Right ventricle myocardium superior (tissue), 1 donor: ENCODE data around the gene POLDIP2. TPM values are rescaled to one million over a fixed set of nuclear protein-coding genes. Genes with fewer than 3 reads are reported as not detected.

ENCODE experiments used
- microRNA-seq: library from miRNA; unstranded; fragments of <30 nt; microRNA quantifications from one replicate; pipeline ENCODE4 v1.2.0, GENCODE V29; 2020
- total RNA-seq: library from RNA; stranded (reverse); fragmentation: NEBNext Ultra II Directional; extraction: Animal tissue kit (Norgen Biotek cat#: 25700); gene quantifications from one replicate; pipeline ENCODE4 v1.2.1, GENCODE V29; 2021
- donor health status: DM: no; HTN: yes; CAD: no; lungs with severe emphysema.

POLDIP2 gene
- total RNA-seq, 1 donor from 2014 or later: 158 TPM

Small RNA genes lying within 50 kb of the gene (microRNA-seq; reads per million reads assigned to microRNA genes)
- gene MIR4723: not detected

Other genes starting within 250 kb of the POLDIP2 start
- gene TMEM97, start 38.3 kb downstream of the POLDIP2 start, total RNA-seq: 2.0 TPM
- gene IFT20, start 22.1 kb downstream of the POLDIP2 start, total RNA-seq: 11.2 TPM
- gene TNFAIP1, start 21.8 kb downstream of the POLDIP2 start, total RNA-seq: 33.8 TPM
- not detected for gene SEBOX, start 7.7 kb upstream of the POLDIP2 start, total RNA-seq
- gene VTN, start 12.8 kb upstream of the POLDIP2 start, total RNA-seq: 30.2 TPM
- 5.0 TPM for gene SARM1, start 14.2 kb upstream of the POLDIP2 start, total RNA-seq
- 6.3 TPM for gene SLC46A1, start 48.7 kb upstream of the POLDIP2 start, total RNA-seq
- gene SLC13A2, start 116.1 kb upstream of the POLDIP2 start, total RNA-seq: not detected
- not detected for gene FOXN1, start 148.8 kb upstream of the POLDIP2 start, total RNA-seq
- 22.6 TPM for gene UNC119, start 195.1 kb upstream of the POLDIP2 start, total RNA-seq
- gene PIGS, start 214.0 kb upstream of the POLDIP2 start, total RNA-seq: 33.4 TPM
- gene ALDOC, start 219.4 kb upstream of the POLDIP2 start, total RNA-seq: 353 TPM
- gene SPAG5, start 241.5 kb upstream of the POLDIP2 start, total RNA-seq: 1.1 TPM